22Rv1 (cell line): Measurements from ENCODE around the gene CALHM3.

Experiments used
- CTCF ChIP-seq: fragments of 450-650 bp; IDR thresholded peaks from 2 replicates; pipeline ENCODE4 v1.5.1; 2017; ENCODE audit warnings: mild to moderate bottlenecking
- ZFX ChIP-seq: fragments of 450-650 bp; IDR thresholded peaks from 2 replicates; pipeline ENCODE4 v1.6.1; 2017; ENCODE audit warnings: antibody characterized with exemption, borderline replicate concordance

- no peak for TF ChIP-seq CTCF
- TF ChIP-seq ZFX = no peak
These were observed 34.5 kb upstream of the CALHM3 start for GRCh38 chr10:103513380-103514060.
